Esophagus (tissue), 2 donors: ENCODE data around the gene B4GALT2. TPM values are rescaled to one million over a fixed set of nuclear protein-coding genes. Genes with fewer than 3 reads are reported as not detected.

ENCODE experiments used
- H3K27ac ChIP-seq, 2 donors: one replicate each; pipeline ENCODE4 v1.5.1; 2013; ENCODE audit warnings: low read depth in 2 of 2, mild to moderate bottlenecking in 2 of 2, inconsistent platforms in 1 of 2, low read length in 1 of 2, moderate library complexity in 1 of 2
- H3K27me3 ChIP-seq, 2 donors: one replicate each; pipeline ENCODE4 v1.6.1; 2013; ENCODE audit warnings: low read length in 2 of 2, control low read depth in 1 of 2, mild to moderate bottlenecking in 1 of 2; ENCODE audit not compliant: insufficient read depth in 2 of 2, control insufficient read depth in 1 of 2
- H3K36me3 ChIP-seq, 2 donors: one replicate each; pipeline ENCODE4 v1.6.1; 2013; ENCODE audit warnings: low read length in 1 of 2; ENCODE audit not compliant: control insufficient read depth in 2 of 2, insufficient read depth in 2 of 2
- H3K4me1 ChIP-seq, 2 donors: one replicate each; pipeline ENCODE4 v1.6.1; 2013; ENCODE audit warnings: low read length in 1 of 2; ENCODE audit not compliant: control insufficient read depth in 2 of 2, insufficient read depth in 2 of 2
- H3K4me3 ChIP-seq, 2 donors: one replicate each; pipeline ENCODE4 v1.5.1; 2013; ENCODE audit warnings: low read length in 2 of 2, mild to moderate bottlenecking in 2 of 2, low read depth in 1 of 2, moderate library complexity in 1 of 2
- H3K9me3 ChIP-seq, 2 donors: one replicate each; pipeline ENCODE4 v1.6.1; 2013; ENCODE audit warnings: mild to moderate bottlenecking in 2 of 2, low read depth in 1 of 2, low read length in 1 of 2, moderate library complexity in 1 of 2; ENCODE audit not compliant: control insufficient read depth in 2 of 2, insufficient read depth in 1 of 2
- WGBS, 2 donors: extraction: QIAGEN DNeasy Blood & Tissue Kit; methylation state at CpG; one replicate each; pipeline ENCODE4 v1.1.7; 2013; 5-methylcytosine and 5-hydroxymethylcytosine counted together
- polyA plus RNA-seq, 2 donors: library from polyadenylated mRNA; stranded (reverse); fragments of 200-250 nt; gene quantifications; one replicate each; pipeline ENCODE4 v1.2.3, GENCODE V29; 2013
- donor health status: healthy with polysubstance abuse.
- donor health status: Bipolar disorder and iron deficiency.

The B4GALT2 gene
- polyA plus RNA-seq, 2 donors = 22.7 to 30.6 TPM

- Histone ChIP-seq H3K27me3 (no peaks in the 10 kb centered on the region), H3K4me3 (peak overlapping the region; percentile 67 to 85), H3K36me3 (no peaks in the 10 kb centered on the region), H3K4me1 (peaks cover 10 to 32% of the 10 kb centered on the region in 2 donors), H3K27ac (peak overlapping the region; percentile 87 to 91), H3K9me3 (no peaks in the 10 kb centered on the region)
- WGBS, 2 donors = 0 to 1% methylated on average over 49 to 66 of the region's 66 CpGs
Measured at GRCh38 chr1:44030605-44031251, 51.7 kb downstream of the B4GALT2 start.

GRCh38 chr1:44031252-44032169, 52.5 kb downstream of the B4GALT2 start, which contains the start of gene SLC6A9:
TSS of gene SLC6A9 (minus strand) at chr1:44031462. CDS start at chr1:44024277, 7,185 bp downstream.
- H3K27ac ChIP-seq = peak within 1 kb of the TSS; percentile 87 to 91
- WGBS, 2 donors = 11 to 13% methylated on average over 40 of the region's 40 CpGs

GRCh38 chr1:44032170-44032790, 53.3 kb downstream of the B4GALT2 start:
- H3K4me3 ChIP-seq = peak overlapping the region in 1 of 2 donors; percentile 67
- no peaks in the 10 kb centered on the region for H3K36me3 ChIP-seq
- 35 to 48% methylated on average over 6 of the region's 6 CpGs for WGBS, 2 donors
- no peaks in the 10 kb centered on the region for H3K9me3 ChIP-seq
- H3K27me3 ChIP-seq = no peaks in the 10 kb centered on the region
- peaks cover 6 to 32% of the 10 kb centered on the region in 2 donors for H3K4me1 ChIP-seq
- H3K27ac ChIP-seq = peak overlapping the region; percentile 87 to 91

More at GRCh38 chr1:44031252-44032169, 52.5 kb downstream of the B4GALT2 start, which contains the start of gene SLC6A9:
- peak within 1 kb of the TSS; percentile 67 to 85 for H3K4me3 ChIP-seq
- H3K27me3 ChIP-seq = no peaks in the 10 kb centered on the region
- H3K36me3 ChIP-seq = no peaks in the 10 kb centered on the region
- H3K4me1 ChIP-seq = peaks cover 6 to 34% of the 10 kb centered on the region in 2 donors
- no peaks in the 10 kb centered on the region for H3K9me3 ChIP-seq

GRCh38 chr1:44033041-44033575, 54.1 kb downstream of the B4GALT2 start:
- 85 to 87% methylated on average over 8 of the region's 8 CpGs for WGBS, 2 donors
- Histone ChIP-seq H3K4me3 (no peak overlapping the region), H3K9me3 (no peaks in the 10 kb centered on the region), H3K36me3 (no peaks in the 10 kb centered on the region), H3K27me3 (no peaks in the 10 kb centered on the region), H3K4me1 (peaks cover 6 to 30% of the 10 kb centered on the region in 2 donors), H3K27ac (peak overlapping the region in 1 of 2 donors; percentile 19)

GRCh38 chr1:44033756-44034155, 54.7 kb downstream of the B4GALT2 start:
- Histone ChIP-seq H3K4me3 (no peak overlapping the region), H3K36me3 (no peaks in the 10 kb centered on the region), H3K27me3 (no peaks in the 10 kb centered on the region), H3K9me3 (no peaks in the 10 kb centered on the region), H3K4me1 (peaks cover 6 to 27% of the 10 kb centered on the region in 2 donors), H3K27ac (no peak overlapping the region)
- WGBS, 2 donors = 61 to 63% methylated on average over 5 to 8 of the region's 8 CpGs

- H3K4me1 ChIP-seq = peaks cover 4 to 20% of the 10 kb centered on the region in 2 donors
- no peak overlapping the region for H3K4me3 ChIP-seq
- 95 to 96% methylated on average over 4 of the region's 4 CpGs for WGBS, 2 donors
- no peaks in the 10 kb centered on the region for H3K36me3 ChIP-seq
- no peaks in the 10 kb centered on the region for H3K9me3 ChIP-seq
- no peak overlapping the region for H3K27ac ChIP-seq
- no peaks in the 10 kb centered on the region for H3K27me3 ChIP-seq
Measured at GRCh38 chr1:44034423-44034822, 55.4 kb downstream of the B4GALT2 start.

- Histone ChIP-seq H3K36me3 (no peaks in the 10 kb centered on the region), H3K4me3 (no peak overlapping the region), H3K27ac (peak overlapping the region in 1 of 2 donors; percentile 40), H3K27me3 (no peaks in the 10 kb centered on the region), H3K4me1 (peaks cover 3 to 18% of the 10 kb centered on the region in 2 donors), H3K9me3 (no peaks in the 10 kb centered on the region)
- WGBS, 2 donors = 75 to 76% methylated on average over 11 of the region's 11 CpGs
Measured at GRCh38 chr1:44034976-44035716, 56.1 kb downstream of the B4GALT2 start.

GRCh38 chr1:44035726-44036408, 56.9 kb downstream of the B4GALT2 start:
- no peak overlapping the region for H3K4me3 ChIP-seq
- peaks cover 3 to 18% of the 10 kb centered on the region in 2 donors for H3K4me1 ChIP-seq
- H3K27ac ChIP-seq = peak overlapping the region; percentile 11 to 52
- no peaks in the 10 kb centered on the region for H3K36me3 ChIP-seq
- H3K9me3 ChIP-seq = no peaks in the 10 kb centered on the region
- no peaks in the 10 kb centered on the region for H3K27me3 ChIP-seq
- 56 to 57% methylated on average over 8 of the region's 8 CpGs for WGBS, 2 donors
